Liver (tissue), 9 donors: ENCODE measurements around the gene CD7. TPM values are rescaled to one million over a fixed set of nuclear protein-coding genes. Genes with fewer than 3 reads are reported as not detected.
"Not testable (repeated sequence)": the region's sequence is repeated elsewhere in the genome, so short reads cannot be mapped to it uniquely, and the experiment has no call there.

Source experiments
- DNase-seq: peaks from one replicate; pipeline ENCODE4 v3.0.0-alpha.2; 2017; ENCODE audit warnings: low spot score
- H3K27ac ChIP-seq, 2 donors: one replicate each; pipeline ENCODE4 v1.7.0; 2013; ENCODE audit warnings: inconsistent platforms in 2 of 2, low read length in 2 of 2, control low read depth in 1 of 2, low read depth in 1 of 2, mild to moderate bottlenecking in 1 of 2
- H3K27me3 ChIP-seq, 4 donors: one replicate each; pipeline versions ENCODE4 v1.6.1 to v1.7.0; 2013; ENCODE audit warnings: low read length in 3 of 4, inconsistent platforms in 1 of 4, mild to moderate bottlenecking in 1 of 4, moderate library complexity in 1 of 4; ENCODE audit not compliant: control insufficient read depth in 4 of 4, insufficient read depth in 4 of 4
- H3K36me3 ChIP-seq, 4 donors: one replicate each; pipeline versions ENCODE4 v1.6.1 to v1.7.0; 2013; ENCODE audit warnings: low read length in 3 of 4, mild to moderate bottlenecking in 3 of 4, low read depth in 1 of 4, moderate library complexity in 1 of 4; ENCODE audit not compliant: control insufficient read depth in 4 of 4, insufficient read depth in 3 of 4
- H3K4me1 ChIP-seq, 4 donors: one replicate each; pipeline versions ENCODE4 v1.6.1 to v1.7.0; 2013; ENCODE audit warnings: low read length in 3 of 4, mild to moderate bottlenecking in 3 of 4, moderate library complexity in 1 of 4; ENCODE audit not compliant: control insufficient read depth in 4 of 4, insufficient read depth in 4 of 4
- H3K4me3 ChIP-seq, 3 donors: one replicate each; pipeline versions ENCODE4 v1.6.1 to v1.7.0; 2013; ENCODE audit warnings: low read length in 3 of 3, control low read depth in 1 of 3, low read depth in 1 of 3, mild to moderate bottlenecking in 1 of 3
- H3K9ac ChIP-seq, 2 donors: one replicate each; pipeline ENCODE4 v1.7.0; 2013; ENCODE audit warnings: low read length in 2 of 2, mild to moderate bottlenecking in 2 of 2, moderate library complexity in 2 of 2, control low read depth in 1 of 2, low read depth in 1 of 2
- H3K9me3 ChIP-seq, 4 donors: one replicate each; pipeline versions ENCODE4 v1.6.1 to v1.7.0; 2013; ENCODE audit warnings: low read length in 3 of 4; ENCODE audit not compliant: control insufficient read depth in 4 of 4
- ATF3 ChIP-seq: IDR thresholded peaks from 2 replicates; pipeline ENCODE4 v1.6.1; 2016; ENCODE audit warnings: antibody characterized with exemption
- EGR1 ChIP-seq, 2 donors: IDR thresholded peaks; 2 replicates each; pipeline ENCODE4 v1.6.1; 2016 to 2018; ENCODE audit warnings: antibody characterized with exemption in 2 of 2, low read depth in 2 of 2
- FOXA1 ChIP-seq: IDR thresholded peaks from 2 replicates; pipeline ENCODE4 v1.6.1; 2016; ENCODE audit warnings: antibody characterized with exemption
- FOXA2 ChIP-seq: IDR thresholded peaks from 2 replicates; pipeline ENCODE4 v1.6.1; 2016; ENCODE audit warnings: antibody characterized with exemption
- GABPA ChIP-seq, 2 donors: IDR thresholded peaks in 1 of 2; conservative IDR thresholded peaks in 1 of 2; 2 replicates each; pipeline ENCODE4 v1.6.1; 2016; ENCODE audit warnings: antibody characterized with exemption in 2 of 2, mild to moderate bottlenecking in 1 of 2, moderate library complexity in 1 of 2
- HNF4A ChIP-seq, 2 donors: conservative IDR thresholded peaks; 2 replicates each; pipeline ENCODE4 v1.6.1; 2016; ENCODE audit warnings: antibody characterized with exemption in 2 of 2, mild to moderate bottlenecking in 2 of 2
- HNF4G ChIP-seq: IDR thresholded peaks from 2 replicates; pipeline ENCODE4 v1.6.1; 2016; ENCODE audit warnings: antibody characterized with exemption
- MAX ChIP-seq: IDR thresholded peaks from 2 replicates; pipeline ENCODE4 v1.6.1; 2016; ENCODE audit warnings: antibody characterized with exemption
- NR2F2 ChIP-seq: IDR thresholded peaks from 2 replicates; pipeline ENCODE4 v1.6.1; 2016; ENCODE audit warnings: antibody characterized with exemption
- RAD21 ChIP-seq, 2 donors: IDR thresholded peaks; 2 replicates each; pipeline ENCODE4 v1.6.1; 2016; ENCODE audit warnings: antibody characterized with exemption in 2 of 2, mild to moderate bottlenecking in 2 of 2
- RXRA ChIP-seq, 2 donors: IDR thresholded peaks; 2 replicates each; pipeline ENCODE4 v1.6.1; 2017 to 2018; ENCODE audit warnings: antibody characterized with exemption in 2 of 2, mild to moderate bottlenecking in 1 of 2
- SP1 ChIP-seq: IDR thresholded peaks from 2 replicates; pipeline ENCODE4 v1.6.1; 2018; ENCODE audit warnings: antibody characterized with exemption, mild to moderate bottlenecking
- TAF1 ChIP-seq: conservative IDR thresholded peaks from 2 replicates; pipeline ENCODE4 v1.6.1; 2016; ENCODE audit warnings: antibody characterized with exemption, mild to moderate bottlenecking
- YY1 ChIP-seq: IDR thresholded peaks from 2 replicates; pipeline ENCODE4 v1.6.1; 2016; ENCODE audit warnings: antibody characterized with exemption, mild to moderate bottlenecking
- WGBS: extraction: QIAGEN DNeasy Blood & Tissue Kit; methylation state at CpG from one replicate; pipeline ENCODE4 v1.1.7; 2013; 5-methylcytosine and 5-hydroxymethylcytosine counted together
- polyA plus RNA-seq, 2 donors: library from polyadenylated mRNA; stranded (reverse) in 1 of 2; unstranded in 1 of 2; fragments of 200-250 nt in 1 of 2; fragments of >200 nt in 1 of 2; fragmentation: Nextera tagmentation in 1 of 2; extraction: Ambion mirVana in 1 of 2; gene quantifications; one replicate each; pipeline versions ENCODE4 v1.2.1 to v1.2.3, GENCODE V29; 2013 to 2015
- total RNA-seq, 2 donors: library from RNA; depleted of rRNA; stranded (reverse); fragments of >200 nt; gene quantifications; one replicate each; pipeline ENCODE4 v1.2.3, GENCODE V29; 2014
- TF ChIP-seq, protein P1 (sequence below): fragments of 150-350 bp; IDR thresholded peaks from 2 replicates; pipeline ENCODE4 v1.5.1; 2017; ENCODE audit warnings: improper control_type of control experiment, low read depth, low read length; ENCODE audit not compliant: missing input control
- TF ChIP-seq, protein P2 (sequence below): IDR thresholded peaks from 2 replicates; pipeline ENCODE4 v1.6.1; 2016; ENCODE audit warnings: antibody characterized with exemption
- donor health status: healthy.
- donor health status: healthy.
- donor health status: healthy.
- donor health status: healthy.
- donor health status: healthy.

CD7 gene
- total and polyA plus RNA-seq, 4 donors: 1.0 to 1.5 (median 1.4) TPM

GRCh38 chr17:82361885-82362633, 44.7 kb upstream of the CD7 start:
- DNase-seq: no peak
- H3K36me3 ChIP-seq: no peaks in the 10 kb centered on the region
- WGBS: 91% methylated on average over 6 of the region's 6 CpGs
- peaks cover 0 to 3% (median 0%) of the 10 kb centered on the region in 4 donors for H3K27me3 ChIP-seq
- H3K4me1 ChIP-seq: peaks cover 0 to 3% (median 0%) of the 10 kb centered on the region in 4 donors
- H3K27ac ChIP-seq: no peak overlapping the region
- H3K9ac ChIP-seq: no peak overlapping the region
- TF ChIP-seq HNF4A (conservative IDR thresholded peaks at IDR 0.05) (no peak), YY1 (no peak), SP1 (no peak), MAX (no peak), NR2F2 (no peak), HNF4G (no peak)
- TF ChIP-seq, protein P1, sequence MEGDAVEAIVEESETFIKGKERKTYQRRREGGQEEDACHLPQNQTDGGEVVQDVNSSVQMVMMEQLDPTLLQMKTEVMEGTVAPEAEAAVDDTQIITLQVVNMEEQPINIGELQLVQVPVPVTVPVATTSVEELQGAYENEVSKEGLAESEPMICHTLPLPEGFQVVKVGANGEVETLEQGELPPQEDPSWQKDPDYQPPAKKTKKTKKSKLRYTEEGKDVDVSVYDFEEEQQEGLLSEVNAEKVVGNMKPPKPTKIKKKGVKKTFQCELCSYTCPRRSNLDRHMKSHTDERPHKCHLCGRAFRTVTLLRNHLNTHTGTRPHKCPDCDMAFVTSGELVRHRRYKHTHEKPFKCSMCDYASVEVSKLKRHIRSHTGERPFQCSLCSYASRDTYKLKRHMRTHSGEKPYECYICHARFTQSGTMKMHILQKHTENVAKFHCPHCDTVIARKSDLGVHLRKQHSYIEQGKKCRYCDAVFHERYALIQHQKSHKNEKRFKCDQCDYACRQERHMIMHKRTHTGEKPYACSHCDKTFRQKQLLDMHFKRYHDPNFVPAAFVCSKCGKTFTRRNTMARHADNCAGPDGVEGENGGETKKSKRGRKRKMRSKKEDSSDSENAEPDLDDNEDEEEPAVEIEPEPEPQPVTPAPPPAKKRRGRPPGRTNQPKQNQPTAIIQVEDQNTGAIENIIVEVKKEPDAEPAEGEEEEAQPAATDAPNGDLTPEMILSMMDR: no peak
- no peak overlapping the region for H3K4me3 ChIP-seq
- no peaks in the 10 kb centered on the region for H3K9me3 ChIP-seq

DNA sequence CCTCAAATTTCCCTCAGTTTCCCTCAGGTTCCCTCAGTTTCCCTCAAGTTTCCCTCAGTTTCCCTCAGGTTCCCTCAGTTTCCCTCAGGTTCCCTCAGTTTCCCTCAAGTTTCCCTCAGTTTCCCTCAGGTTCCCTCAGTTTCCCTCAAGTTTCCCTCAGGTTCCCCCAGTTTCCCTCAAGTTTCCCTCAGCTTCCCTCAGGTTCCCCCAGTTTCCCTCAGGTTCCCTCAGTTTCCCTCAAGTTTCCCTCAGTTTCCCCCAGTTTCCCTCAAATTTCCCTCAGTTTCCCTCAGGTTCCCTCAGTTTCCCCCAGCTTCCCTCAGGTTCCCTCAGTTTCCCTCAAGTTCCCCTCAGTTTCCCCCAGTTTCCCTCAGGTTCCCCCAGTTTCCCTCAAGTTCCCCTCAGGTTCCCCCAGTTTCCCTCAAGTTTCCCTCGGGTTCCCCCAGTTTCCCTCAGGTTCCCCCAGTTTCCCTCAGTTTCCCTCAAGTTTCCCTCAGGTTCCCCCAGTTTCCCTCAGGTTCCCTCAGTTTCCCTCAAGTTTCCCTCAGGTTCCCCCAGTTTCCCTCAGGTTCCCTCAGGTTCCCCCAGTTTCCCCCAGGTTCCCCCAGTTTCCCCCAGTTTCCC, 42.2 kb upstream of the CD7 start:
- H3K4me3 ChIP-seq, H3K9ac ChIP-seq, DNase-seq, H3K4me1 ChIP-seq, H3K36me3 ChIP-seq, H3K9me3 ChIP-seq, H3K27ac ChIP-seq, H3K27me3 ChIP-seq: not testable (repeated sequence)
- WGBS: 92% methylated on average over 1 of the region's 1 CpG

DNA sequence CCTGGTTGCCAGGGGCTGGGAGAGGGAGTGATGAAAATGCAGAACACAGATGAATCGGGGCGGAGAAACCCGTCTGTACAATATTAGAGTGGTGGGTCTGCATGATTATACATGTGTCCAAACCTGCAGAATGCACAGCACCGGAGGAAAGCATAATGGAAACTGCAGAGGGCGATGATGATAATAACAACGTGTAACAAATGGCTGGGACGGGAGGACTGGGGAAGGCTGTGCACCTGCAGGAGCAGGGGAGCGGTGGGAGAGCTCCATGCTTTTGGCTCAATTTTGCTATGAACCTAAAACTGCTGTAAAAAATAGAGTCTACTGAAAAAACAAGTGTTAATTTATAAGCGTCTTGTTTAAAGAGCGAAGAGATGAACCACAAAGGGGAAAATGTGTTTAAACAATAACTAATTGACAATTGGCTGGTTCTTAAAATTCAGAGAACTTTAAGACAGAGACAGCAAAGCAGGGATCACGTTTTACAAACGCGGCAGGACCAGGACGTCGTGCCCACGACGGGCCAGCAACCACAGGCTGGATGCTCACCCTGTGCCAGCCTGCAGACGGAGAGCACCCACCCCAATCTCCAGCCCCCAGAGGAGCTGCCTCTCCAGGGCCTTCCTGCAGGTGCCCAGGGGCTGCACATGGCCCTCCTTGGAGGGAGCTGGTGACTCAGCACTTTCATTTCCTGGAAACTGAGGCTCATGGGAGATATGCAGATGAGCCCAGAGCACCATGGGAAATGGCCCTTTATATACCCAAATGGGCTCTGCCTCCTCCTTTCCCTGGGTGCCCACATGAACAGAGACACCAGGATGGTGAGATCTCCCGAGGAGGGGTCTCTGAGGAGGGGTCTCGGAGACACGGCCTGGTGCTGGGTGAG, 41.3 kb upstream of the CD7 start, which contains the start of gene TEX19:
TEX19 (plus strand) TSS at position 783 of the 886 bp plus-strand sequence. CDS start 2,904 bp downstream, outside the sequence.
- Histone ChIP-seq H3K9me3 (no peaks in the 10 kb centered on the region), H3K36me3 (no peaks in the 10 kb centered on the region), H3K27ac (no peak within 1 kb of the TSS), H3K9ac (no peak within 1 kb of the TSS), H3K4me1 (peaks cover 0 to 4% (median 1%) of the 10 kb centered on the region in 4 donors), H3K27me3 (peaks cover 0 to 3% (median 0%) of the 10 kb centered on the region in 4 donors), H3K4me3 (no peak within 1 kb of the TSS)
- no peak for DNase-seq
- 81% methylated on average over 21 of the region's 21 CpGs for WGBS
- TF ChIP-seq HNF4A (conservative IDR thresholded peaks at IDR 0.05): no peak
- TF ChIP-seq RXRA (IDR thresholded peaks at IDR 0.05): no peak
- no peak for TF ChIP-seq HNF4G
- TF ChIP-seq RAD21 (IDR thresholded peaks at IDR 0.05): no peak
- no peak for TF ChIP-seq NR2F2
- TF ChIP-seq GABPA (IDR thresholded peaks at IDR 0.05 in 1 of 2, conservative IDR thresholded peaks at IDR 0.05 in 1 of 2): no peak
- TF ChIP-seq FOXA2: no peak
- TF ChIP-seq EGR1 (IDR thresholded peaks at IDR 0.05; ENCODE audit: low read depth in 2 of 2): no peak
- TF ChIP-seq, protein P2, sequence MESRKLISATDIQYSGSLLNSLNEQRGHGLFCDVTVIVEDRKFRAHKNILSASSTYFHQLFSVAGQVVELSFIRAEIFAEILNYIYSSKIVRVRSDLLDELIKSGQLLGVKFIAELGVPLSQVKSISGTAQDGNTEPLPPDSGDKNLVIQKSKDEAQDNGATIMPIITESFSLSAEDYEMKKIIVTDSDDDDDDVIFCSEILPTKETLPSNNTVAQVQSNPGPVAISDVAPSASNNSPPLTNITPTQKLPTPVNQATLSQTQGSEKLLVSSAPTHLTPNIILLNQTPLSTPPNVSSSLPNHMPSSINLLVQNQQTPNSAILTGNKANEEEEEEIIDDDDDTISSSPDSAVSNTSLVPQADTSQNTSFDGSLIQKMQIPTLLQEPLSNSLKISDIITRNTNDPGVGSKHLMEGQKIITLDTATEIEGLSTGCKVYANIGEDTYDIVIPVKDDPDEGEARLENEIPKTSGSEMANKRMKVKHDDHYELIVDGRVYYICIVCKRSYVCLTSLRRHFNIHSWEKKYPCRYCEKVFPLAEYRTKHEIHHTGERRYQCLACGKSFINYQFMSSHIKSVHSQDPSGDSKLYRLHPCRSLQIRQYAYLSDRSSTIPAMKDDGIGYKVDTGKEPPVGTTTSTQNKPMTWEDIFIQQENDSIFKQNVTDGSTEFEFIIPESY: no peak
- TF ChIP-seq MAX: no peak
- TF ChIP-seq FOXA1: no peak
- TF ChIP-seq, protein P1: no peak
- TF ChIP-seq TAF1: no peak
- no peak for TF ChIP-seq ATF3
- no peak for TF ChIP-seq SP1
